Pancreas (tissue), 10 donors: Measurements from ENCODE around the gene PDE6D. TPM values are rescaled to one million over a fixed set of nuclear protein-coding genes. Genes with fewer than 3 reads are reported as not detected.

ENCODE experiments used
- ATAC-seq, 4 donors: fragments of 200-7000 bp; cut with Tn5 transposase; one replicate each; pipeline versions ENCODE4 v1.8.0 to v1.9.1; 2020; ENCODE audit warnings: mild to moderate bottlenecking in 4 of 4, moderate library complexity in 4 of 4
- DNase-seq, 6 donors: peaks; one replicate each; pipeline ENCODE4 v3.0.0-alpha.2; 2020
- FAIRE-seq: peaks from 2 replicates; lab custom pipeline; 2012; peaks lifted over from hg19 to GRCh38; lab: Jason Lieb, UNC
- H3K27ac ChIP-seq, 4 donors: fragments of 200-600 bp; sonication (generic); 1 replicate in 3 of 4; 2 replicates in 1 of 4; pipeline versions ENCODE4 v1.5.0 to v1.8.0; 2020
- H3K27me3 ChIP-seq, 4 donors: fragments of 200-600 bp; one replicate each; pipeline ENCODE4 v1.8.0; 2021
- H3K36me3 ChIP-seq, 3 donors: fragments of 200-600 bp; sonication (generic) in 1 of 3; one replicate each; pipeline versions ENCODE4 v1.5.0 to v1.8.0; 2020 to 2021
- H3K4me1 ChIP-seq, 3 donors: fragments of 200-600 bp; one replicate each; pipeline ENCODE4 v1.8.0; 2021
- H3K4me3 ChIP-seq, 4 donors: fragments of 200-600 bp; sonication (generic) in 2 of 4; one replicate each; pipeline versions ENCODE4 v1.5.0 to v1.8.0; 2020 to 2021
- H3K9me3 ChIP-seq, 4 donors: fragments of 200-600 bp; one replicate each; pipeline ENCODE4 v1.8.0; 2021
- WGBS, 2 donors: extraction: QIAGEN DNeasy Blood & Tissue Kit; methylation state at CpG; one replicate each; pipeline ENCODE4 v1.1.7; 2013; 5-methylcytosine and 5-hydroxymethylcytosine counted together
- intact Hi-C, 3 donors: fragments of 100-400 bp; cut with DNase I; formaldehyde crosslinking; loops; one replicate each; pipeline versions ENCODE4 v1.11.1 to v1.14.2; 2022
- polyA plus RNA-seq, 2 donors: library from polyadenylated mRNA; stranded (reverse); fragments of 200-250 nt; gene quantifications; one replicate each; pipeline ENCODE4 v1.2.3, GENCODE V29; 2013
- total RNA-seq, 6 donors: library from RNA; stranded (reverse); fragmentation: NEBNext Ultra II Directional in 4 of 6; extraction: Animal tissue kit (Norgen Biotek cat#: 25700) in 4 of 6; gene quantifications; one replicate each; pipeline versions ENCODE4 v1.2.1 to v1.2.4, GENCODE V29; 2021 to 2023
- TF ChIP-seq, protein P1 (sequence below), 4 donors: fragments of 200-600 bp; sonication (generic) in 3 of 4; IDR thresholded peaks; one replicate each; pipeline versions ENCODE4 v1.5.0 to v1.8.0; 2021; ENCODE audit warnings: antibody characterized with exemption in 4 of 4
- donor health status: healthy with polysubstance abuse.
- donor health status: DM: no; HTN: no; CAD: no; lungs with moderate emphysema.
- donor health status: DM: no; HTN: no; CAD: no.
- donor health status: control.
- donor health status: control.
- donor health status: Bipolar disorder and iron deficiency.
- donor health status: DM: yes; HTN: yes; CAD: no.
- donor health status: DM: no; HTN: no; CAD: no.
- donor health status: DM: no; HTN: no; CAD: no.
- donor health status: DM: yes; HTN: yes; CAD: no.

The PDE6D gene
- total RNA-seq (10 to 100 TPM in 1 of 6 donors, 1 to 10 TPM in 5; 5.6 to 11.9 (median 7.0) TPM), polyA plus RNA-seq (10 to 100 TPM in 1 of 2 donors, 1 to 10 TPM in 1; 8.9 to 14.0 TPM)

DNA sequence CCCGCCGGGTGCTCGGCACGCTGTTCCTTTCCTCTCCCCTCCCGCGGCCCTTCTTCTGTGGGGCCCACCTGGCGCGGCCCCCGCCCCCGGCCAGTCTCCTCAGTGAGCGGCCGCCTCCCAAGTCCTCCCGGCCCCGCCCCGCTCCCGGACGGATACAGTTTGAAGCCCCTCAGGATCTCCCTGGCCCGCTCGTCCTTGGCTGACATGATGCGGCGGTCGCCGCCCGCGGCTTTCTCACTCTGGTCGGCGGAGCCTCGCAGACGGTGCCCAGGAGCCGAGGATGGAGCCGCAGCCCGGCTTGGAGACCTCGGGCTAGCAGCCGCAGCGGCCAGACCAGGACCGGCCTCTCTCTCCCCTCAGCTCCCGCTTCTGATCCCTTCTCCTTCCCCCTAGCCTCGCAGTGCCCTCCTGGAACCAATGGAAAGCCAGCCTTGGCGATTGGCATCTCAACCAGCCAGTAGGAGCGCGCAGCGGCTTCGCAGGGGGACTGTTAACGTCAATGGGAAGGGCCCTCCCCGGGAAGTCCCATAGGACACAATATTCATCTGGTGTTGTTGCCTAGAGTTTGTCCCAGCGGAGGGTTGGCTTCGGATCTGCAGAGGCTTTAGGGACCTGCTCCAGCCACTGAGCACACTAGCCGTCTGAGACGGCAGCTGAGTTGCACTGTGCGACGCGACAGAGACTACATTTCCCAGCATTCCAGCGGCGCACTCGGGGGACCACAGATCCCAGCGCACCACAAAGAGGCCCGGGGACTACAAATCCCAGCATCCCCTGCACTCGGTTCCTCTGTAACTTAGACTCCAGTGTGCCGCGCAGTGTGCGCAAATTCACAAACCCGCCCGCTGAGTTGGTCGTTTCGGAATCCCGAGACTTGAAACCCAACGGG is at the start of gene PDE6D:
Gene PDE6D, minus strand, starts transcription at position 374 of the 889 bp plus-strand sequence. Its CDS starts 168 bp downstream, at position 206.
- Histone ChIP-seq H3K4me3 (peak within 1 kb of the TSS; percentile 51 to 98 (median 78)), H3K4me1 (peaks cover 0 to 21% (median 19%) of the 10 kb centered on the region in 3 donors), H3K27me3 (no peaks in the 10 kb centered on the region), H3K9me3 (no peaks in the 10 kb centered on the region), H3K27ac (peak within 1 kb of the TSS; percentile 28 to 91 (median 58)), H3K36me3 (no peaks in the 10 kb centered on the region)
- FAIRE-seq (no peak), DNase-seq (peak; percentile 96 to 98 (median 98)), ATAC-seq (peak; percentile 94 to 97 (median 96))
- intact Hi-C loops = no loop called here
- 0 to 1% methylated on average over 43 to 67 of the region's 67 CpGs for WGBS, 2 donors
- TF ChIP-seq, protein P1, sequence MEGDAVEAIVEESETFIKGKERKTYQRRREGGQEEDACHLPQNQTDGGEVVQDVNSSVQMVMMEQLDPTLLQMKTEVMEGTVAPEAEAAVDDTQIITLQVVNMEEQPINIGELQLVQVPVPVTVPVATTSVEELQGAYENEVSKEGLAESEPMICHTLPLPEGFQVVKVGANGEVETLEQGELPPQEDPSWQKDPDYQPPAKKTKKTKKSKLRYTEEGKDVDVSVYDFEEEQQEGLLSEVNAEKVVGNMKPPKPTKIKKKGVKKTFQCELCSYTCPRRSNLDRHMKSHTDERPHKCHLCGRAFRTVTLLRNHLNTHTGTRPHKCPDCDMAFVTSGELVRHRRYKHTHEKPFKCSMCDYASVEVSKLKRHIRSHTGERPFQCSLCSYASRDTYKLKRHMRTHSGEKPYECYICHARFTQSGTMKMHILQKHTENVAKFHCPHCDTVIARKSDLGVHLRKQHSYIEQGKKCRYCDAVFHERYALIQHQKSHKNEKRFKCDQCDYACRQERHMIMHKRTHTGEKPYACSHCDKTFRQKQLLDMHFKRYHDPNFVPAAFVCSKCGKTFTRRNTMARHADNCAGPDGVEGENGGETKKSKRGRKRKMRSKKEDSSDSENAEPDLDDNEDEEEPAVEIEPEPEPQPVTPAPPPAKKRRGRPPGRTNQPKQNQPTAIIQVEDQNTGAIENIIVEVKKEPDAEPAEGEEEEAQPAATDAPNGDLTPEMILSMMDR (IDR thresholded peaks at IDR 0.05) = no peak

DNA sequence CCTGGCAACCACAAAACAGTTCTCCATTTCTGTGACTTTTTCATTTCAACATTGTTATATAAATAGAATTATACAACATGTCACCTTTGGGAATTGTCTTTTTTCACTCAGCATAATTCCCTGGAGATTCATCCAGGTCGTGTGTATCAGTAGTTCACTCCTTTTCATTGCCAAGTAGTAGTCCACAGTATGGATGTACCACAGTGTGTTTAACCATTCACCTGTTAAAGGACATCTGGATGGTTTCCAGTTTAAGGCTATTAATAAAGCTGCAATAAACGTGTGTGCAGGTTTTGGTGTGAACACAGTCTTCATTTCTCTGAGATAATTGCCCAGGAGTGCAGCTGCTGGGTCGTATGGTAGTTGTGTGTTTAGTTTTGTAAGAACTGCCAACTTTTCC is 40.8 kb upstream of the PDE6D start:
- Histone ChIP-seq H3K4me1 (no peaks in the 10 kb centered on the region), H3K27ac (no peak overlapping the region), H3K4me3 (no peak overlapping the region), H3K9me3 (no peaks in the 10 kb centered on the region), H3K36me3 (no peaks in the 10 kb centered on the region), H3K27me3 (no peaks in the 10 kb centered on the region)
- intact Hi-C loops = no loop called here
- TF ChIP-seq, protein P1 (IDR thresholded peaks at IDR 0.05) = no peak
- WGBS, 2 donors = 36 to 38% methylated on average over 3 of the region's 3 CpGs
- ATAC-seq (no peak), FAIRE-seq (no peak), DNase-seq (no peak)

DNA sequence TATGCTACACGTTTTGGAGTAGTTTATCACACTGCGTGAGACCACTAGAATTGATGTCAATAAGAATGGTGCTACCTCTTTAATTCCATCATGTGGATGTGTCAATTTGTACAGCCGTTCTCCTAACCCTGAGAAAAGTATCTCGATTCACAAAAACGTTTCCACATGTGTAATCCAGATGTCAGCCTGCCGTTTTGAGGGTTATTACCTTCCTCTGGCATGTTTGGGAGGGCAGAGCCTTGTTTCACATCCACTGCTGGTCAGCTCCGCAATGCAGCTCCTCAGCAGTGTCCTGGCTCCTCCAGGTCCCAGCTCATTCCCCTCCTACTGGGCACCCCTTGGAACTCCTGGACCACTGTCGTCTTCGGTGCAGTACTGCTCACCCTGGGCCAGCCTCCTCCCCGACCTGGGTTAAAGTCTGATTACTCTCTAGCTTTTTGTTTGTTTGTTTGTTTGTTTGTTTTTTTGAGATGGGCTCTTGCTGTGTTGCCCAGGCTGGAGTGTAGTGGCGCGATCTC is 39.8 kb upstream of the PDE6D start:
- intact Hi-C loops = no loop called here
- no peak for FAIRE-seq

DNA sequence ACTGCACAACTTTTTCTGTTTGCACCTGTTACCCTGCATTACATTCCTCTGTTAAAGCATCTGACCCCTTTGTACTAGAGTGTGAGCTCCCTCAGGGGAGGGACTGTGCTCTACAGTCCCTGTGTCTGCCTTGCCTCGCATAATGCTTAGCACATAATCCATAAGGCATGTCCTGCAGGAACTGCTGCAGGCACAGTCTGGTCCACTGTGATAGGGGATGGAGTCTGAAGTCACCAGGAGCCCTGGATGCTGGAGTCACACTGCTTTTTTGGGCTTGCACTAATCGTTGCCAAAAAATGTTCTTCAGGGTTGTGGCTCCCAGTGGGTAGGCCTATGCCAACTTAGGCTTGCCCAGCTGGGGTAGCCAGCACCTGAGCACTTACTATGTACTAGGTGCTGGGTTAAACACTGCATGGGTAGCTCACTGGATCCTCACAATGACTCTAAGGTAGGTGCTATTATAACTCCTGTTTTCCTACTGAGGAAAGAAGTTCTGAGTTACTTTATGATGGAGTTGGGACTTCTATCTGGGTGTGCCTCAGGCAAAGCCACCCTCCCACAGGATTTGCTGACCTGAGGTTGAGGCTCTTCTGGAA is 38.5 kb upstream of the PDE6D start:
- 50 to 61% methylated on average over 2 of the region's 2 CpGs for WGBS, 2 donors
- intact Hi-C loops = no loop called here
- ATAC-seq = no peak

More for the DNA sequence above, 39.8 kb upstream of the PDE6D start:
- H3K27ac ChIP-seq = no peak overlapping the region
- H3K27me3 ChIP-seq = no peaks in the 10 kb centered on the region
- H3K4me3 ChIP-seq = no peak overlapping the region
- WGBS, 2 donors = 62 to 66% methylated on average over 12 of the region's 12 CpGs
- H3K36me3 ChIP-seq = no peaks in the 10 kb centered on the region
- ATAC-seq = no peak
- no peaks in the 10 kb centered on the region for H3K9me3 ChIP-seq
- DNase-seq = no peak
- TF ChIP-seq, protein P1 (IDR thresholded peaks at IDR 0.05) = no peak
- no peaks in the 10 kb centered on the region for H3K4me1 ChIP-seq

More for the DNA sequence above, 38.5 kb upstream of the PDE6D start:
- TF ChIP-seq, protein P1 (IDR thresholded peaks at IDR 0.05) = no peak
- DNase-seq (no peak), FAIRE-seq (no peak)
- Histone ChIP-seq H3K27ac (no peak overlapping the region), H3K9me3 (no peaks in the 10 kb centered on the region), H3K4me3 (no peak overlapping the region), H3K4me1 (no peaks in the 10 kb centered on the region), H3K27me3 (no peaks in the 10 kb centered on the region), H3K36me3 (no peaks in the 10 kb centered on the region)
